Esophagus muscularis mucosa (tissue), 4 donors: ENCODE results near the gene TUBB4B. TPM values are rescaled to one million over a fixed set of nuclear protein-coding genes. Genes with fewer than 3 reads are reported as not detected.

Experiments used
- DNase-seq: peaks from one replicate; pipeline ENCODE4 v3.0.0-alpha.2; 2017; ENCODE audit errors: extremely low spot score
- H3K27ac ChIP-seq, 4 donors: fragments of 200-600 bp; sonication (generic); replicated peaks in 1 of 4; 1 replicate in 3 of 4; 2 replicates in 1 of 4; pipeline ENCODE4 v1.5.1; 2016 to 2019; ENCODE audit warnings: mild to moderate bottlenecking in 1 of 4
- H3K27me3 ChIP-seq, 4 donors: fragments of 200-600 bp; sonication (generic); one replicate each; pipeline versions ENCODE4 v1.5.1 to v1.6.0; 2016 to 2019
- H3K36me3 ChIP-seq, 4 donors: fragments of 200-600 bp; sonication (generic); one replicate each; pipeline ENCODE4 v1.5.1; 2016 to 2019
- H3K4me1 ChIP-seq, 4 donors: fragments of 200-600 bp; sonication (generic); one replicate each; pipeline ENCODE4 v1.5.1; 2016 to 2019
- H3K4me3 ChIP-seq, 4 donors: fragments of 200-600 bp; sonication (generic); 1 replicate in 2 of 4; 2 replicates in 2 of 4; pipeline ENCODE4 v1.5.1; 2016 to 2019; ENCODE audit warnings: mild to moderate bottlenecking in 4 of 4, moderate library complexity in 1 of 4
- H3K9me3 ChIP-seq, 4 donors: fragments of 200-600 bp; sonication (generic); 1 replicate in 3 of 4; 2 replicates in 1 of 4; pipeline ENCODE4 v1.5.1; 2016 to 2019
- CTCF ChIP-seq, 3 experiments: fragments of 200-600 bp in 2 of 3; fragments of 450-650 bp in 1 of 3; sonication (generic) in 2 of 3; IDR thresholded peaks; one replicate each; pipeline ENCODE4 v1.5.1; 2017 to 2019; ENCODE audit warnings: antibody characterized with exemption in 3 of 3, mild to moderate bottlenecking in 2 of 3, moderate library complexity in 1 of 3
- EP300 ChIP-seq: sonication (generic); formaldehyde crosslinking; IDR thresholded peaks from one replicate; pipeline ENCODE4 v1.6.1; 2017; ENCODE audit warnings: antibody characterized with exemption
- POLR2A ChIP-seq: fragments of 450-650 bp; IDR thresholded peaks from one replicate; pipeline ENCODE4 v1.6.1; 2017; ENCODE audit warnings: antibody characterized with exemption, moderate library complexity, mild to moderate bottlenecking, low read depth
- POLR2AphosphoS5 ChIP-seq, 2 donors: sonication (generic); formaldehyde crosslinking; IDR thresholded peaks; one replicate each; pipeline ENCODE4 v1.6.1; 2017; ENCODE audit warnings: antibody characterized with exemption in 2 of 2
- whole genome bisulfite sequencing: methylation state at CpG from one replicate; pipeline ENCODE4 v1.1.5; 2018; 5-methylcytosine and 5-hydroxymethylcytosine counted together
- intact Hi-C: fragments of 100-400 bp; cut with DNase I; formaldehyde crosslinking; loops from one replicate; pipeline ENCODE4 v1.15.1; 2023
- total RNA-seq, 4 donors: library from RNA; depleted of rRNA; stranded (reverse); fragments of >200 nt; gene quantifications; one replicate each; pipeline versions ENCODE4 v1.1.0 to v1.2.1, GENCODE V29; 2016

TUBB4B gene
- total RNA-seq, 4 donors from 2014 or later = 227 to 469 (median 304) TPM

DNA sequence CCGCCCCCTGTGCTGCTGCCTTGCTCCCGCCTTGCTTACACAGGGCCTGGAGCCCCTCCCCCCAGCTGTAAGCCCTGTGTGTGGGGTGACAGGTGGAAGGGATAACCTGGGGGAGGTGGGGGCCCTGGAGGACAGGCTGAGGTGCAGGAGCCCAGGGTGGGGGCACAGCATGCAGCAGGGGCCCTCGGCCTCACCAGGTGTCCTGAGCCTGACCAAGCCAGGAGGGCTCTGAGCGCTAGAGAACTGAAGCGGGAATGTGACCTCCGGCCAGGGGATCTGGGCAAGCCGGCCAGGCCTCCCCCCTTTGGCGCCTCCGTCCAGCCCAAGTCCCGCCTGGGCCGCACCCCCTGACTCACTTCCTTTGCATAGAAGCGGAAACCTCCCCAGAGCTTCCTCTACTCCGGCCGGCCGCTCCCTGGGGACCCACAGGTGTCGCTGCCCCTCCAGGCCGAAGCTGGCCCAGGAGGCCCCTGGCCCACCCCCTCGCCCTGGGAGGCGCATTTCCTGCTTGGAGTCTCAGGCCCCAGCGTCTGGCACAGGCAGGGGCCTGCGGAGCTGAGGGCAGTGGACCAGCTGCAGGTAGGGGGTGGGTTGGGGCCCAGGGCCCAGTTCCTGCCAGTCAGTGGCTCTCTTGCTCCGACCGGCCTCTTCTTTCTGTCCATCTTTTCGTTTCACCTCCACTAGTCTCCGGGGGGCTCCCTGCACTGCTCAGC is 36.4 kb downstream of the TUBB4B start, which contains the start of gene TOR4A:
TOR4A (plus strand) TSS at position 398 of the 713 bp plus-strand sequence. CDS start 964 bp downstream, outside the sequence.
- TF ChIP-seq POLR2AphosphoS5 (IDR thresholded peaks at IDR 0.05) (peak; percentile 49 to 60), CTCF (IDR thresholded peaks at IDR 0.05) (no peak)
- Histone ChIP-seq H3K36me3 (peaks cover 7 to 39% (median 27%) of the 10 kb centered on the region in 4 donors), H3K9me3 (no peaks in the 10 kb centered on the region), H3K4me3 (peak within 1 kb of the TSS; percentile 51 to 59 (median 53)), H3K27ac (peak within 1 kb of the TSS; percentile 74 to 85 (median 78)), H3K27me3 (peaks cover 0 to 71% (median 4%) of the 10 kb centered on the region in 4 donors), H3K4me1 (peaks cover 34 to 55% (median 43%) of the 10 kb centered on the region in 4 donors)
- DNase-seq = peak; percentile 93
- intact Hi-C loops = no loop called here
- WGBS = 27% methylated on average over 10 of the region's 25 CpGs

GRCh38 chr9:137278061-137278701 is 37.1 kb downstream of the TUBB4B start:
- intact Hi-C loops = no loop called here
- TF ChIP-seq CTCF (IDR thresholded peaks at IDR 0.05) = no peak
- no peaks in the 10 kb centered on the region for H3K9me3 ChIP-seq
- 28% methylated on average over 28 of the region's 54 CpGs for WGBS
- H3K27ac ChIP-seq = peak overlapping the region; percentile 74 to 85 (median 78)
- H3K4me1 ChIP-seq = peaks cover 34 to 55% (median 43%) of the 10 kb centered on the region in 4 donors
- DNase-seq = no peak
- H3K4me3 ChIP-seq = peak overlapping the region; percentile 51 to 59 (median 53)
- peaks cover under 1 to 32% (median 20%) of the 10 kb centered on the region in 4 donors for H3K36me3 ChIP-seq
- H3K27me3 ChIP-seq = peaks cover 0 to 70% (median 4%) of the 10 kb centered on the region in 4 donors

- no peaks in the 10 kb centered on the region for H3K9me3 ChIP-seq
- intact Hi-C loops = no loop called here
- TF ChIP-seq POLR2A (no peak), POLR2AphosphoS5 (IDR thresholded peaks at IDR 0.05) (no peak), CTCF (IDR thresholded peaks at IDR 0.05) (no peak), EP300 (no peak)
- DNase-seq = no peak
- peaks cover 32 to 55% (median 43%) of the 10 kb centered on the region in 4 donors for H3K4me1 ChIP-seq
- H3K27me3 ChIP-seq = peaks cover 0 to 78% (median 4%) of the 10 kb centered on the region in 4 donors
- peak overlapping the region; percentile 51 to 59 (median 53) for H3K4me3 ChIP-seq
- WGBS = 88% methylated on average over 76 of the region's 139 CpGs
- H3K36me3 ChIP-seq = peaks cover 0 to 29% (median 14%) of the 10 kb centered on the region in 4 donors
- peak overlapping the region in 2 of 4 donors; percentile 82 to 85 for H3K27ac ChIP-seq
These were observed 37.9 kb downstream of the TUBB4B start for GRCh38 chr9:137278721-137279711.

GRCh38 chr9:137279741-137280473 is 38.8 kb downstream of the TUBB4B start:
- Histone ChIP-seq H3K27me3 (peaks cover 0 to 81% (median 4%) of the 10 kb centered on the region in 4 donors), H3K36me3 (peaks cover 0 to 29% (median 11%) of the 10 kb centered on the region in 4 donors), H3K27ac (no peak overlapping the region), H3K4me1 (peaks cover 26 to 55% (median 43%) of the 10 kb centered on the region in 4 donors), H3K4me3 (no peak overlapping the region), H3K9me3 (no peaks in the 10 kb centered on the region)
- WGBS = 90% methylated on average over 26 of the region's 41 CpGs
- no peak for DNase-seq
- TF ChIP-seq EP300 (no peak), POLR2A (no peak), POLR2AphosphoS5 (IDR thresholded peaks at IDR 0.05) (no peak), CTCF (IDR thresholded peaks at IDR 0.05) (no peak)
- intact Hi-C loops = no loop called here
